ENCODE measurements around the gene DIAPH3.
A peak's percentile ranks its signal among the peaks of the same experiment; 100 is the strongest.
"Not testable (repeated sequence)": the region's sequence is repeated elsewhere in the genome, so short reads cannot be mapped to it uniquely, and the experiment has no call there.

DIAPH3 gene

GRCh38 chr13:60163478-60164233 is at the start of gene DIAPH3:
TSS of gene DIAPH3 (minus strand) at chr13:60163928. CDS start at chr13:60163766, 162 bp downstream.
- DNase-seq (ENCODE audit: low read depth in 2 of 2), result peak; percentile 92 to 93

- no peak for DNase-seq (ENCODE audit: low read depth in 2 of 2)
Measured at GRCh38 chr13:60213236-60213744, 49.6 kb upstream of the DIAPH3 start.

- no peak for DNase-seq (ENCODE audit: low read depth in 2 of 2)
Measured at GRCh38 chr13:60211548-60211947, 47.8 kb upstream of the DIAPH3 start.

- no peak for DNase-seq (ENCODE audit: low read depth in 2 of 2)
Measured at GRCh38 chr13:60210510-60211330, 47.0 kb upstream of the DIAPH3 start.

- DNase-seq (ENCODE audit: low read depth in 2 of 2), result not testable (repeated sequence)
Measured at GRCh38 chr13:60205499-60205898, 41.8 kb upstream of the DIAPH3 start.

GRCh38 chr13:60201286-60201685 is 37.6 kb upstream of the DIAPH3 start:
- no peak for DNase-seq (ENCODE audit: low read depth in 2 of 2)

GRCh38 chr13:60195893-60196292 is 32.2 kb upstream of the DIAPH3 start:
- DNase-seq (ENCODE audit: low read depth in 2 of 2), result not testable (repeated sequence)

- DNase-seq (ENCODE audit: low read depth in 2 of 2), result no peak
Measured at GRCh38 chr13:60182907-60183306, 19.2 kb upstream of the DIAPH3 start.

- no peak for DNase-seq (ENCODE audit: low read depth in 2 of 2)
Measured at GRCh38 chr13:60178327-60178726, 14.6 kb upstream of the DIAPH3 start.

GRCh38 chr13:60175571-60175970 is 11.8 kb upstream of the DIAPH3 start:
- no peak for DNase-seq (ENCODE audit: low read depth in 2 of 2)

GRCh38 chr13:60174113-60174512 is 10.4 kb upstream of the DIAPH3 start:
- DNase-seq (ENCODE audit: low read depth in 2 of 2), result no peak

GRCh38 chr13:60172111-60172510 is 8.4 kb upstream of the DIAPH3 start:
- no peak for DNase-seq (ENCODE audit: low read depth in 2 of 2)

- DNase-seq (ENCODE audit: low read depth in 2 of 2), result no peak
Measured at GRCh38 chr13:60170414-60170813, 6.7 kb upstream of the DIAPH3 start.

- no peak for DNase-seq (ENCODE audit: low read depth in 2 of 2)
Measured at GRCh38 chr13:60169239-60170031, 5.7 kb upstream of the DIAPH3 start.

GRCh38 chr13:60167121-60167520 is 3.4 kb upstream of the DIAPH3 start:
- no peak for DNase-seq (ENCODE audit: low read depth in 2 of 2)

- DNase-seq (ENCODE audit: low read depth in 2 of 2), result no peak
Measured at GRCh38 chr13:60165391-60166099, 1.8 kb upstream of the DIAPH3 start.

- DNase-seq (ENCODE audit: low read depth in 2 of 2), result no peak
Measured at GRCh38 chr13:60164234-60164889, 634 bp upstream of the DIAPH3 start.

GRCh38 chr13:60162096-60162495 is 1.6 kb downstream of the DIAPH3 start:
- no peak for DNase-seq (ENCODE audit: low read depth in 2 of 2)

GRCh38 chr13:60158321-60158801 is 5.4 kb downstream of the DIAPH3 start:
- no peak for DNase-seq (ENCODE audit: low read depth in 2 of 2)

- no peak for DNase-seq (ENCODE audit: low read depth in 2 of 2)
Measured at GRCh38 chr13:60155978-60156377, 7.8 kb downstream of the DIAPH3 start.

GRCh38 chr13:60152904-60153303 is 10.8 kb downstream of the DIAPH3 start:
- no peak for DNase-seq (ENCODE audit: low read depth in 2 of 2)
